ENCODE results near the gene PPP1R11. TPM values are rescaled to one million over a fixed set of nuclear protein-coding genes. Genes with fewer than 3 reads are reported as not detected.
A peak's percentile ranks its signal among the peaks of the same experiment; 100 is the strongest.

Gene PPP1R11
- total RNA-seq, 1 donor: 23.7 TPM

DNA sequence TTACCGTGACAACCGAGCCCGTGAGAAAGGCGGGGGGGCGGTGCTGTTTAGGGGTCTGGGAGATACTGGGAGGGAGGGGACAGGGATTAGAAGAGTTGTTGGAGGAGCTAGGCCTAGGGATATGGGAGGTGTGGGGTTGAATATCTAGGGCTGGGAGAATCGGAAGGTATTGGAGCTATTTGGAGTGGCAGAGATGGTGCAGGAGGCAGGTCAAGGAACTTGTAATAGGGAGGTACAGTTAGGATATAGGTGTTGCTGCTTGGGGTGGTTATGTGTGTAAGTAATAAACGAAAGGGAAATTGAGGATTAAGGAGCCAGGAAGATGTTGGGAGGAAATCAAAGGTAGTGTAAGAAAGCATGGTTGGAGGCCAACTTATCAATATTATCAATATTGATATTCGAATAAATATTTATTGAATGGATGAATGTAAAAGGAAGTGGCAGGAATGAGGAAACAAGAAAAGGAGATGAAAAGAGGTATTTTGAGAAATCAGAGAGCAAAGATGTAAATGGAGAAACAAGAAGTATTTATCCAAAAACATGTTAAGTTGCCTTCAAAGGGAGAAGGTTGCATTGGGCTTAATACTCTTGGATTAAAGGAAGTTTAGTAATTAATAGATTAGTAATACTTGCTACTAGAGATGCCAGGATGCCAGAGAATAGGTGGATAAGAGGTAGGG, 602 bp downstream of the PPP1R11 start:
- peak overlapping the region; percentile 88 for H3K4me3 ChIP-seq (ENCODE audit: low read depth, low read length)
- TF ChIP-seq, protein P1, sequence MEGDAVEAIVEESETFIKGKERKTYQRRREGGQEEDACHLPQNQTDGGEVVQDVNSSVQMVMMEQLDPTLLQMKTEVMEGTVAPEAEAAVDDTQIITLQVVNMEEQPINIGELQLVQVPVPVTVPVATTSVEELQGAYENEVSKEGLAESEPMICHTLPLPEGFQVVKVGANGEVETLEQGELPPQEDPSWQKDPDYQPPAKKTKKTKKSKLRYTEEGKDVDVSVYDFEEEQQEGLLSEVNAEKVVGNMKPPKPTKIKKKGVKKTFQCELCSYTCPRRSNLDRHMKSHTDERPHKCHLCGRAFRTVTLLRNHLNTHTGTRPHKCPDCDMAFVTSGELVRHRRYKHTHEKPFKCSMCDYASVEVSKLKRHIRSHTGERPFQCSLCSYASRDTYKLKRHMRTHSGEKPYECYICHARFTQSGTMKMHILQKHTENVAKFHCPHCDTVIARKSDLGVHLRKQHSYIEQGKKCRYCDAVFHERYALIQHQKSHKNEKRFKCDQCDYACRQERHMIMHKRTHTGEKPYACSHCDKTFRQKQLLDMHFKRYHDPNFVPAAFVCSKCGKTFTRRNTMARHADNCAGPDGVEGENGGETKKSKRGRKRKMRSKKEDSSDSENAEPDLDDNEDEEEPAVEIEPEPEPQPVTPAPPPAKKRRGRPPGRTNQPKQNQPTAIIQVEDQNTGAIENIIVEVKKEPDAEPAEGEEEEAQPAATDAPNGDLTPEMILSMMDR (IDR thresholded peaks at IDR 0.05; ENCODE audit: insufficient read depth, low read depth, low read length): no peak
- DNase-seq (ENCODE audit: low read depth): no peak

DNA sequence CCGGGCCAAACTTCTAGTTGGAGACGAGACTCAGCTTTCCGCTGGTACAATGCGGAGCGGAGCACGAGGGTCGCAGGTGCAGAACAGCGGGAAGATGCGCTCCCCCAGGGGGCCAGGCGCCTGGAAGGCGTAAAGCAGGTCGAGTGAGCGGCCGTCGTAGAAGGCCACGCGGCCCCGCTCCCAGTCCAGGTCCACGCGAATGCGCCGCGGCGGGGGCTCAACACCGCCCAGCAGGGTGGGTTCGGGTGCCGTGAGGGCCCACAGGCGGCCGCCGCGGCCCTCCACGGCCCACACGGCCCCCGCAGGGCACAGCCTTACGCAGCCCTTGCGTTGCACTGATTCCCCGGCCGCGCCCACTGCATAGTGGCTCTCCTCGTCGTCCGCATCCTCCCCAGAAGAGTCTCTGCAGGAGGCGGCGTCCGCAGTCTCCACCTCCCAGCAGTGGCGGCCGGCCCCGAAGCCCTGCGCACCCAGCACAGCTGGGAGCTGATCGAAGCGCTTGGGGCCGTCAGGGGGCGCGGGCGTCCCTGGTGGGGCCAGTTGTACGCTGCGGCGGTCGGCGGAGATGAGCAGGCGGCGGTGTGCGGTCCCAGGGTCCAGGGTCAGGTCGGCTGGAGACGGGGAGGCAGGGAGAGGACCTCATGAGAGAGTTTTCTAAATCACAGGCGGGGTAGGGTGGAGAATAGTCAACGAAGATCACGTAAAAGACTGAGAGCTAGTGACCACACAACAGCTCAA, 4.3 kb downstream of the PPP1R11 start:
- TF ChIP-seq, protein P1 (IDR thresholded peaks at IDR 0.05; ENCODE audit: insufficient read depth, low read depth, low read length): peak; percentile 30
- H3K4me3 ChIP-seq (ENCODE audit: low read depth, low read length): peak overlapping the region; percentile 16
- peak; percentile 53 for DNase-seq (ENCODE audit: low read depth)

DNA sequence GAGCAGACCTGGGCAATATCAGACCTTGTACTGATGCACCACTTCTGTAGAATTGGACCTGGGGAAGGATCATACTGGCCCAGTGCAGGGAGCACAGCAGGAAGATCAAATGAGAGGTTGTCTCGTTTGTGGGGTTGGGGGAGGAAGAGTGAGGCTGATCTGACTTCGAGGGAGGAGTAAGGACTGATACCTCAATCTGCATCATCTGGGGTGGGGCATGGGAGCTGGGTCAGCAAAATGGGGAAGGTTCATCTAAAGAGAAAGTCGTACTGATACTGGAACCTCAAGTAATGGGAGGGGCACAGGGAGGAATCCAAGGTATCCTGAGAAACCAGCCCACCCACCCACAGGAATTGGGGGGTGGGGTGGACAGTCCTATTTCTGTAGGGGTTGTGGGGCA, 4.9 kb downstream of the PPP1R11 start:
- H3K4me3 ChIP-seq (ENCODE audit: low read depth, low read length): peak overlapping the region; percentile 16
- no peak for DNase-seq (ENCODE audit: low read depth)
- TF ChIP-seq, protein P1 (IDR thresholded peaks at IDR 0.05; ENCODE audit: insufficient read depth, low read depth, low read length): no peak

DNA sequence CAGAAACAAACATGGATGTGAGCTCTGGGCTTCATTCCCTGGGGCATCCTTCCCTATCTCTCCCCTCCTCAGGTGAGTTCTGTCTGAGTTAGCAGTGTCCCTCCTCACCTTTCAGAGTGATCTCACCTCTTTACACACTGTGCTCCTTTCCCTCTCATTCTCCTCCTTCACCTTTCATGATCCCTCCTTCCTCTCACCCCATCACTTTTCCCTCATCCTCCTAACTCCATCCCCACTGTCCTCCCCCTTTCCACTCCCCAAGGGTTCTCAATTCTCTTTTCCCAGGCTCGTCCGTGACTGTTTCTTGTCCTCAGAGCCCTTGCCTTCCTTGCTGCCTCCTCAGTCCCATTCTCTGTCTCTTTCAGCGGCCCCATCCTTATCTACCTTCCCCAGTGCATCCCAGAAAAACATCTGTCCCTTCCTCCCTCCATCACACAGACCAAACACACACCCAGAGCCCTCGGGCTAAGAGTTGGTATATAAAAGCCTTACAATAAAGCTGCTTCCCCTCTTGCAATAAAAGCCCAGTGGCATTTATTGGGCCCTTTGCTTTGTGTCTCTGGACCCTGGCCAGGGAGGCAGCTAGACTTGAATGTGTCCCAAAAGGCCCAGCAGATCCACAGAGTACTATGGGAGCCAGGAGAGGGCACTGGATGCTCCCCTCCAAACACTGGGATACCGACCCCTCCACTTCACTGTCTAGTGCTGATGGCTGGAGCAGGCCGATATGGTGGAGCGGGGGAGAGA, 6.7 kb downstream of the PPP1R11 start:
- DNase-seq (ENCODE audit: low read depth): no peak
- TF ChIP-seq, protein P1 (IDR thresholded peaks at IDR 0.05; ENCODE audit: insufficient read depth, low read depth, low read length): no peak
- no peak overlapping the region for H3K4me3 ChIP-seq (ENCODE audit: low read depth, low read length)

DNA sequence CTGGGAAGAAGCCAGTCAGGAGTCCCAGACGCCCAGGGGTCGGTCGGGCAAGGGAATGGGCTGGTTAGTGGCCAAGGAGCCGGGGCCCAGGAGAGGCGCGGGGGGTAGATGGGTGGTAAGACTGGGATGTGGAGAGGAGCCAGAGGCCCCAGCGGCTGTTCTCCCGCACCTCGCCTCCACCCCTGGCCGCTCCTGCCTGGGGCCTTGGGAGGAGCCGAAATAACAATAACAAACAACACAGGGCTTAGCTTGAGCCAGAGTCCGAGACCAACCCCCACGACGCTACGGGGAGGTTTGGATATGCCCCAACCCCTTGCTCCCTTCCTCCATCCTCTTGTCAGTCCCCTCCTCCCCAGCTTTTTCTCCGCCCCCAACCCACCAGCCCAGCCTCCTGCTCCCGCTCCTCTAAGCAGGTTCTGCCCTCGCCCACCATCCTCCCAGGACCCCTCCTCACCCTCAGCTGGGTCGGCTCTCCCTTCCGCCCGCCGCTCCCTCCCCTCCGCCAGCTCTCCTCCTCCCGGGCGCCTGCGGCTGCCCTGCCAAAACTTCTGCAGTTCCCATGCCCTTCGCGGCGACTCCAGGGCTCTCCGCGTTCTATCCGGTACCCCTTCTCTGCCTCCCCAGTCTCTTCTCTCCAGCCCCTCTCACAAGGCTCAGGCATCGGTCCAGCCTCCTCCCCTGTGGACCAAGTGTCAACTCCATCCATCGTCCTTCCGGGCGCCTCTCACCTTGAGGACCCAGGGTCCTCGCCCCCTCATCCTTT, 7.5 kb downstream of the PPP1R11 start:
- TF ChIP-seq, protein P1 (IDR thresholded peaks at IDR 0.05; ENCODE audit: insufficient read depth, low read depth, low read length): no peak
- H3K4me3 ChIP-seq (ENCODE audit: low read depth, low read length): peak overlapping the region; percentile 21
- peak; percentile 8 for DNase-seq (ENCODE audit: low read depth)

DNA sequence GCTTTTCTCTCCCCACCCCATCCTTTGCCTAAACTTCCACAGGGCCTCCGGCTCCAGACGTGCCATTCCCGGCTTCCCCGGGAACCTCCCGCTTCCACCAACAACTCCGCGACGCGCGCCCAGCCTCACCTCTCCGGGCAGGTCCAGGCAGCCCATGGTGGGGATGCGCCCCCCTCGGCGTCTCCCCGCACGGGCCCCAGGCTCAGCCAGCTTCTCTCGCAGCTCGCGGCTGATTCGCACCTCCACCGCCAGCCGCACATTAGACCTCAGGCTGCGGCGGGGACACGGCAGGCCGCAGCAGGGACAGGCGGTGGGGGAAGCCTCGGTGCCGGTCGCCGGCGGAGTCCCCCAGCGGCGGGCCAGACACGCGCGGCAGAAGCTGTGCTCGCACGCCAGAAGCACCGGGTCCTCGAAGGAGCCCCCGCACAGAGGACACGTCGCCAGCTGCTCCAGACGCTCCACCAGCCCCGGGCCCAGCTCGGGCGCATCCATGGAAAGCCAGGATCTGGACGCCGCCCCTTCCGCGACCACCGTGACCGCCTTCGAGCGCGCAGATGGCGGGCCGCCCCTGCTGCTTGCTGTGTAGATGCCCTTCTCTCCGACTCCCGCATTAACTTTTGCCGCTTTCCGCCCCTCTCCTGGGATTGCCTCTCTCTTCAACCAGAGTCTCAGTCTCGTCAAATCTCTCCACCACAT, 8.2 kb downstream of the PPP1R11 start, which contains the start of gene RNF39:
RNF39 (minus strand) TSS at position 676 of the 696 bp plus-strand sequence; CDS start at position 492, 184 bp downstream.
- TF ChIP-seq, protein P1 (IDR thresholded peaks at IDR 0.05; ENCODE audit: insufficient read depth, low read depth, low read length): no peak
- peak within 1 kb of the TSS; percentile 21 for H3K4me3 ChIP-seq (ENCODE audit: low read depth, low read length)
- no peak for DNase-seq (ENCODE audit: low read depth)

Measured in fibroblast of villous mesenchyme (primary cell).